ENCODE data around the gene TMSB4X. TPM values are rescaled to one million over a fixed set of nuclear protein-coding genes. Genes with fewer than 3 reads are reported as not detected.

The TMSB4X gene
- total and polyA plus RNA-seq, 2 of the 8 experiments (the other 6 are each of a cell fraction or from before 2014, with no cell fraction given): 2,063 to 2,112 TPM

- no peak overlapping the region for H3K27ac ChIP-seq (ENCODE audit: low read depth, low read length)
- no peak overlapping the region for H3K4me2 ChIP-seq (ENCODE audit: insufficient read depth in 1 of 2, low read depth in 2 of 2, low read length in 2 of 2)
- no peak overlapping the region for H3K18ac ChIP-seq (ENCODE audit: extremely low read depth, low read length)
- no peak overlapping the region for H4K91ac ChIP-seq (replicated peaks; ENCODE audit: insufficient read length, low read length)
- H2BK12ac ChIP-seq (ENCODE audit: low read depth, low read length): no peak overlapping the region
- H3K23me2 ChIP-seq (ENCODE audit: low read depth, low read length): no peaks in the 10 kb centered on the region
- no peak overlapping the region for H3K56ac ChIP-seq (replicated peaks; ENCODE audit: insufficient read length, low read depth, low read length)
- H3K79me2 ChIP-seq (ENCODE audit: control insufficient read depth in 1 of 2, insufficient read depth in 2 of 2, low read length in 2 of 2): peaks cover 0 to 2% of the 10 kb centered on the region in 2 experiments; a peak in 1 of 4 replicates
- no peak overlapping the region for H3K4ac ChIP-seq (replicated peaks; ENCODE audit: insufficient read length, low read depth, low read length)
- H3K79me1 ChIP-seq (ENCODE audit: low read depth, low read length): no peaks in the 10 kb centered on the region
- H2BK120ac ChIP-seq (replicated peaks; ENCODE audit: low read depth, low read length): no peak overlapping the region
- DNase-seq (ENCODE audit: low read depth in 1 of 2, low spot score in 2 of 2): no peak
- H3K9ac ChIP-seq (replicated peaks in 1 of 4; ENCODE audit: extremely low read depth in 1 of 4, low read depth in 3 of 4, low read length in 3 of 4): no peak overlapping the region
- no peaks in the 10 kb centered on the region for H3K9me3 ChIP-seq (ENCODE audit: insufficient read depth in 2 of 2, low read depth in 1 of 2, low read length in 1 of 2)
- peaks cover 0 to 7% (median 0%) of the 10 kb centered on the region in 4 experiments; a peak in 1 of 7 replicates for H3K4me1 ChIP-seq (replicated peaks in 1 of 4; ENCODE audit: control insufficient read depth in 3 of 4, insufficient read depth in 4 of 4, low read length in 3 of 4)
- FAIRE-seq: no peak
- H4K5ac ChIP-seq (ENCODE audit: insufficient read length, low read depth, low read length): no peak overlapping the region
- no peak overlapping the region for H2AK5ac ChIP-seq (ENCODE audit: low read depth, low read length)
- POLR2A ChIA-PET (ENCODE audit: partially characterized antibody): no interaction called here
- H2BK15ac ChIP-seq (ENCODE audit: low read length): no peak overlapping the region
- no peak overlapping the region for H2AFZ ChIP-seq (ENCODE audit: low read length)
- H3K23ac ChIP-seq (ENCODE audit: insufficient read length): no peak overlapping the region
- H2BK20ac ChIP-seq (ENCODE audit: low read length): no peak overlapping the region
- H3K4me3 ChIP-seq (ENCODE audit: extremely low read depth in 1 of 4, insufficient read depth in 2 of 4, low read depth in 3 of 4, low read length in 4 of 4): no peak overlapping the region
- peaks cover 0 to 12% (median 0%) of the 10 kb centered on the region in 4 experiments; a peak in 3 of 8 replicates for H3K36me3 ChIP-seq (ENCODE audit: control insufficient read depth in 2 of 4, insufficient read depth in 4 of 4, low read length in 3 of 4)
- H4K8ac ChIP-seq (ENCODE audit: extremely low read depth, insufficient read depth, low read length): no peak overlapping the region
- no peaks in the 10 kb centered on the region for H3K27me3 ChIP-seq (replicated peaks in 1 of 4; ENCODE audit: control insufficient read depth in 3 of 4, extremely low read depth in 1 of 4, insufficient read depth in 3 of 4, low read length in 3 of 4)
- no peak overlapping the region for H2BK5ac ChIP-seq (ENCODE audit: low read depth, low read length)
- WGBS, 2 experiments (ENCODE audit: extremely low coverage in 1 of 2, insufficient coverage in 1 of 2, insufficient read length in 1 of 2, insufficient replicate concordance in 2 of 2, low coverage in 1 of 2, low lambda C conversion rate in 2 of 2, missing lambda C conversion rate in 1 of 2): 95% methylated on average over 3 of the region's 3 CpGs; no CpG with 5 or more reads in 1 of the 2 experiments
- CTCF ChIA-PET (ENCODE audit: partially characterized antibody): no interaction called here
- H3K14ac ChIP-seq (ENCODE audit: insufficient read length): no peak overlapping the region
- no peaks in the 10 kb centered on the region for H4K20me1 ChIP-seq (replicated peaks in 1 of 2; ENCODE audit: control insufficient read depth in 1 of 2, insufficient read depth in 2 of 2, low read length in 2 of 2)
- TF ChIP-seq EZH2 (IDR thresholded peaks at IDR 0.05; ENCODE audit: low read depth, low read length, severe bottlenecking) (no peak), ATF3 (IDR thresholded peaks at IDR 0.05; ENCODE audit: insufficient read depth, low read depth, low read length) (no peak), RXRA (IDR thresholded peaks at IDR 0.05; ENCODE audit: insufficient read depth, low read depth, low read length) (no peak), PHF8 (conservative IDR thresholded peaks at IDR 0.05; ENCODE audit: low read depth, low read length) (no peak), HDAC2 (IDR thresholded peaks at IDR 0.05; ENCODE audit: borderline replicate concordance in 1 of 2, low read depth in 2 of 2, low read length in 2 of 2) (no peak), SIX5 (IDR thresholded peaks at IDR 0.05; ENCODE audit: low read depth, low read length) (no peak), FOSL1 (IDR thresholded peaks at IDR 0.05; ENCODE audit: insufficient read depth, low read depth, low read length) (no peak), POLR2AphosphoS5 (IDR thresholded peaks at IDR 0.05; ENCODE audit: low read depth, low read length) (no peak), GTF2F1 (IDR thresholded peaks at IDR 0.05; ENCODE audit: borderline replicate concordance, low read depth, low read length) (no peak), ASH2L (IDR thresholded peaks at IDR 0.05; ENCODE audit: low read length) (no peak), KDM4A (IDR thresholded peaks at IDR 0.05; ENCODE audit: low read depth, low read length, severe bottlenecking) (no peak), TAF1 (IDR thresholded peaks at IDR 0.05; ENCODE audit: low read depth, low read length) (no peak), POLR2A (IDR thresholded peaks at IDR 0.05; ENCODE audit: control extremely low read depth in 1 of 2, low read depth in 2 of 2, low read length in 2 of 2) (no peak), CBX5 (IDR thresholded peaks at IDR 0.05; ENCODE audit: low read depth, low read length) (no peak)
These were observed 7.0 kb downstream of the TMSB4X start for GRCh38 chrX:12981880-12982279.

Measured in H1 (cell line).